Measurements from ENCODE around the gene RILPL1.
A peak's percentile ranks its signal among the peaks of the same experiment; 100 is the strongest.

Gene RILPL1

DNA sequence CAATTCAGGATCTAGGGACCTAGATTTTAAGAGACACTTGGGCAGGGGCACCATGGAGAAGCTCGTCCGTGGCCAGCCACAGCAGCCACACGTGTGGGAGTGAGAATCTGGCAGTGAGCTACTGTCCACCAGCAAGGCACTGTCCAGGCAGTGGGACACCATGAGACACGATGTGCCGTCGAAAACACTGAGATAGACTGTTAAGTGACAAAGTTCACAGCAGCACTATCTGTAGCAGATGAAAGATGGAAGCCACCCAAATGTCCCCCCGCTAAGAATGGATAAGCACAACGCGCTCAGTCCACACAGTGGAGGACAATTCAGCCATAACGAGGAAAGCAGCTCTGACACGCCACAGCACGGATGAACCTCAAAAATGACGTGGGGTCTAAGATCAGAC, 19.7 kb downstream of the RILPL1 start:
- no CpG with 5 or more reads among the region's 13 CpGs for WGBS (ENCODE audit: extremely low coverage, insufficient coverage, insufficient read length)

DNA sequence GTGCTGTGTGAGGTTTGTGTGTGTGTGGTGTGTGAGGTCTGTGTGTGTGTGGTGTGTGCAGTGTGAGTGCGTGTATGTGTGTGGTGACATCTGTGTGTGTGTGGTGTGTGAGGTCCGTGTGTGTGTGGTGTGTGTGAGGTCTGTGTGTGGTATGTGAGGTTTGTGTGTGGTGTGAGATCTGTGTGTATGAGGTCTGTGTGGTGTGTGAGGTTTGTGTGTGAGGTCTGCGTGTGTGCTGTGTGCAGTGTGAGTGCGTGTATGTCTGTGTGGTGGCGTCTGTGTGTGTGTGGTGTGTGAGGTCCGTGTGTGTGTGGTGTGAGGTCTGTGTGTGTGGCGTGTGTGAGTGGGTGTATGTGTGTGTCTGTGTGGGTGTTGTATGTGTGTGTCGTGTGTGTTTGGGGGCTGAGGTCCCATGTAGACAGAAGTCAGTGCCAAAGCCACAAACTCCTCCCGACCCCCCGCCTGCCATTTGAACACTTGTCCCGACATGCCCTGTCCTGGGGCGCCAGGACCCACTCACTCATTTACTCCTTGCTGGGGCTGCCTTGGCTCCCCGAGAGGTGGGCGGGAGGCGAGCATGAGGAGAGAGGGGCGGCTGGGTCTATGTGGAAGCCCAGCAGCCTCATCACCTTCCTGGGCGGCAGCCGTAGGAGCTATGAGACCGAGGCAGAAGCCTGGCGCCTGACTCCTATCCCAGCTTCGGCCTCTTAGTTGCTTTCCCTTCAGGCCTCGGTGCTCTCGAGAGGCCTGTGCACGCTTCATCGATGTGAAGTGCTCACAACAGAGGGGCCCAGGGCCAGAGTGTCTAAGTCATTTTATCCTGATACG, 20.5 kb downstream of the RILPL1 start:
- no peak overlapping the region for H3K27ac ChIP-seq (ENCODE audit: low read depth, low read length)
- H3K79me1 ChIP-seq (ENCODE audit: low read length): no peaks in the 10 kb centered on the region
- no peak overlapping the region for H2AFZ ChIP-seq (ENCODE audit: insufficient read depth, low read length, poor library complexity)
- H3K18ac ChIP-seq (ENCODE audit: low read length): peak overlapping the region; percentile 12
- no peak overlapping the region for H3K4ac ChIP-seq (ENCODE audit: low read depth, low read length)
- H3K36me3 ChIP-seq (ENCODE audit: control insufficient read depth in 1 of 2, insufficient read depth in 2 of 2, low read length in 2 of 2): peaks cover 42 to 45% of the 10 kb centered on the region in 2 experiments
- H3K4me3 ChIP-seq (ENCODE audit: low read depth, low read length): peak overlapping the region; percentile 59
- H2BK120ac ChIP-seq (ENCODE audit: insufficient read depth, low read length, poor library complexity): no peak overlapping the region
- no peak overlapping the region for H3K9ac ChIP-seq (ENCODE audit: low read length)
- peaks cover 15% of the 10 kb centered on the region for H3K9me3 ChIP-seq (ENCODE audit: insufficient read depth, low read depth, low read length)
- H2BK5ac ChIP-seq (ENCODE audit: low read depth, low read length, poor library complexity): no peak overlapping the region
- no peak overlapping the region for H3K14ac ChIP-seq (ENCODE audit: low read length)
- no peak overlapping the region for H2BK12ac ChIP-seq (ENCODE audit: low read length)
- H3K23ac ChIP-seq (ENCODE audit: low read length): peak overlapping the region; percentile 49
- H4K91ac ChIP-seq (ENCODE audit: low read depth, low read length): peak overlapping the region; percentile 47
- no peak overlapping the region for H4K12ac ChIP-seq (ENCODE audit: low read depth, low read length)
- no peak overlapping the region for H3K4me2 ChIP-seq (ENCODE audit: low read length)
- no peaks in the 10 kb centered on the region for H3K79me2 ChIP-seq (ENCODE audit: control insufficient read depth, insufficient read depth, low read length, poor library complexity)
- WGBS (ENCODE audit: extremely low coverage, insufficient coverage, insufficient read length): 100% methylated on average over 2 of the region's 26 CpGs
- peak overlapping the region; percentile 4 for H4K8ac ChIP-seq (ENCODE audit: low read depth, low read length)
- H3K4me1 ChIP-seq (ENCODE audit: control insufficient read depth in 1 of 2, insufficient read depth in 2 of 2, low read length in 2 of 2): peaks cover 3 to 4% of the 10 kb centered on the region in 2 experiments
- DNase-seq: no peak
- H2AK5ac ChIP-seq (ENCODE audit: low read length): no peak overlapping the region
- H3K27me3 ChIP-seq (ENCODE audit: insufficient read depth, low read length): no peaks in the 10 kb centered on the region

More for the DNA sequence above, 19.7 kb downstream of the RILPL1 start:
- H3K4me3 ChIP-seq (ENCODE audit: low read depth, low read length): no peak overlapping the region
- H3K9me3 ChIP-seq (ENCODE audit: insufficient read depth, low read depth, low read length): peaks cover 15% of the 10 kb centered on the region
- H2AFZ ChIP-seq (ENCODE audit: insufficient read depth, low read length, poor library complexity): no peak overlapping the region
- H3K4me1 ChIP-seq (ENCODE audit: control insufficient read depth in 1 of 2, insufficient read depth in 2 of 2, low read length in 2 of 2): peaks cover 5% of the 10 kb centered on the region in 2 experiments
- no peak overlapping the region for H4K91ac ChIP-seq (ENCODE audit: low read depth, low read length)
- no peak overlapping the region for H4K12ac ChIP-seq (ENCODE audit: low read depth, low read length)
- no peak overlapping the region for H3K27ac ChIP-seq (ENCODE audit: low read depth, low read length)
- peaks cover 2% of the 10 kb centered on the region for H3K79me1 ChIP-seq (ENCODE audit: low read length)
- no peaks in the 10 kb centered on the region for H3K79me2 ChIP-seq (ENCODE audit: control insufficient read depth, insufficient read depth, low read length, poor library complexity)
- H2BK120ac ChIP-seq (ENCODE audit: insufficient read depth, low read length, poor library complexity): no peak overlapping the region
- no peak overlapping the region for H2BK5ac ChIP-seq (ENCODE audit: low read depth, low read length, poor library complexity)
- no peak overlapping the region for H3K4ac ChIP-seq (ENCODE audit: low read depth, low read length)
- no peak for DNase-seq
- H3K36me3 ChIP-seq (ENCODE audit: control insufficient read depth in 1 of 2, insufficient read depth in 2 of 2, low read length in 2 of 2): peaks cover 44 to 48% of the 10 kb centered on the region in 2 experiments
- no peak overlapping the region for H3K23ac ChIP-seq (ENCODE audit: low read length)
- no peak overlapping the region for H2AK5ac ChIP-seq (ENCODE audit: low read length)
- H4K8ac ChIP-seq (ENCODE audit: low read depth, low read length): no peak overlapping the region
- H2BK12ac ChIP-seq (ENCODE audit: low read length): peak overlapping the region; percentile 23
- H3K18ac ChIP-seq (ENCODE audit: low read length): no peak overlapping the region
- no peak overlapping the region for H3K4me2 ChIP-seq (ENCODE audit: low read length)
- H3K27me3 ChIP-seq (ENCODE audit: insufficient read depth, low read length): no peaks in the 10 kb centered on the region
- H3K14ac ChIP-seq (ENCODE audit: low read length): no peak overlapping the region
- no peak overlapping the region for H3K9ac ChIP-seq (ENCODE audit: low read length)

DNA sequence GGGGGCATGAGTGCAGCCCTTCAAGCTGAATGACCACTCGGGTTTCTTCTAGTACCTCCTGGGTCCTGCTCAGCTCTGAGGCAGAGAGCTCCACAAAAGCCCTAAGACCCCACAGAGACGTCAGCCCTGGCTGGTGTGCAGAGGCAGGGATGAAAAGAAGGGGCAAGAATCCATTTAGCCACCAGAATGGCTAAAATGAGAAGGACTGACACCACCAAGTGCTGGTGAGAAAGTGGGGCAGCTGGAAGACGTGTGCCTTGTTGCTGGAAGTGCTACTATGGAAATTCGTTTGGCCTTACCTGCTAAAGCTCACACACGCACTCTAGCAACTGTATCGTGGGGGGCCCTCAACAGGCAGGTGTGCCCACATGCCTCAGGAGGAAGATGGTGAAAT, 26.7 kb downstream of the RILPL1 start:
- Histone ChIP-seq H3K27me3 (ENCODE audit: insufficient read depth, low read length) (no peaks in the 10 kb centered on the region), H4K8ac (ENCODE audit: low read depth, low read length) (no peak overlapping the region), H3K14ac (ENCODE audit: low read length) (peak overlapping the region; percentile 17), H3K4me2 (ENCODE audit: low read length) (no peak overlapping the region), H3K79me2 (ENCODE audit: control insufficient read depth, insufficient read depth, low read length, poor library complexity) (no peaks in the 10 kb centered on the region), H2BK5ac (ENCODE audit: low read depth, low read length, poor library complexity) (no peak overlapping the region), H3K23ac (ENCODE audit: low read length) (no peak overlapping the region), H3K4me3 (ENCODE audit: low read depth, low read length) (no peak overlapping the region), H3K9ac (ENCODE audit: low read length) (no peak overlapping the region), H2AK5ac (ENCODE audit: low read length) (no peak overlapping the region), H4K12ac (ENCODE audit: low read depth, low read length) (no peak overlapping the region), H3K36me3 (ENCODE audit: control insufficient read depth in 1 of 2, insufficient read depth in 2 of 2, low read length in 2 of 2) (peaks cover 19 to 22% of the 10 kb centered on the region in 2 experiments), H4K91ac (ENCODE audit: low read depth, low read length) (no peak overlapping the region), H3K4ac (ENCODE audit: low read depth, low read length) (no peak overlapping the region), H3K18ac (ENCODE audit: low read length) (no peak overlapping the region), H3K79me1 (ENCODE audit: low read length) (no peaks in the 10 kb centered on the region), H2BK120ac (ENCODE audit: insufficient read depth, low read length, poor library complexity) (no peak overlapping the region), H3K27ac (ENCODE audit: low read depth, low read length) (no peak overlapping the region), H2BK12ac (ENCODE audit: low read length) (no peak overlapping the region), H2AFZ (ENCODE audit: insufficient read depth, low read length, poor library complexity) (no peak overlapping the region), H3K9me3 (ENCODE audit: insufficient read depth, low read depth, low read length) (peaks cover 9% of the 10 kb centered on the region), H3K4me1 (ENCODE audit: control insufficient read depth in 1 of 2, insufficient read depth in 2 of 2, low read length in 2 of 2) (no peaks in the 10 kb centered on the region)
- no CpG with 5 or more reads among the region's 6 CpGs for whole genome bisulfite sequencing (ENCODE audit: extremely low coverage, insufficient coverage, insufficient read length)
- no peak for DNase-seq

GRCh38 chr12:123506059-123506842, 27.3 kb downstream of the RILPL1 start:
- Histone ChIP-seq H3K14ac (ENCODE audit: low read length) (peak overlapping the region; percentile 17), H2AK5ac (ENCODE audit: low read length) (no peak overlapping the region), H3K18ac (ENCODE audit: low read length) (no peak overlapping the region), H2BK12ac (ENCODE audit: low read length) (no peak overlapping the region), H3K27me3 (ENCODE audit: insufficient read depth, low read length) (no peaks in the 10 kb centered on the region), H4K12ac (ENCODE audit: low read depth, low read length) (no peak overlapping the region), H3K27ac (ENCODE audit: low read depth, low read length) (no peak overlapping the region), H3K9ac (ENCODE audit: low read length) (no peak overlapping the region), H3K23ac (ENCODE audit: low read length) (no peak overlapping the region), H3K4ac (ENCODE audit: low read depth, low read length) (no peak overlapping the region), H4K91ac (ENCODE audit: low read depth, low read length) (no peak overlapping the region), H3K4me3 (ENCODE audit: low read depth, low read length) (no peak overlapping the region), H3K36me3 (ENCODE audit: control insufficient read depth in 1 of 2, insufficient read depth in 2 of 2, low read length in 2 of 2) (peaks cover 13 to 16% of the 10 kb centered on the region in 2 experiments), H4K8ac (ENCODE audit: low read depth, low read length) (no peak overlapping the region), H2BK5ac (ENCODE audit: low read depth, low read length, poor library complexity) (no peak overlapping the region), H3K9me3 (ENCODE audit: insufficient read depth, low read depth, low read length) (peaks cover 6% of the 10 kb centered on the region), H2AFZ (ENCODE audit: insufficient read depth, low read length, poor library complexity) (no peak overlapping the region), H3K79me2 (ENCODE audit: control insufficient read depth, insufficient read depth, low read length, poor library complexity) (no peaks in the 10 kb centered on the region), H3K79me1 (ENCODE audit: low read length) (no peaks in the 10 kb centered on the region), H3K4me2 (ENCODE audit: low read length) (no peak overlapping the region), H3K4me1 (ENCODE audit: control insufficient read depth in 1 of 2, insufficient read depth in 2 of 2, low read length in 2 of 2) (no peaks in the 10 kb centered on the region), H2BK120ac (ENCODE audit: insufficient read depth, low read length, poor library complexity) (no peak overlapping the region)
- DNase-seq: peak; percentile 96 to 97
- WGBS (ENCODE audit: extremely low coverage, insufficient coverage, insufficient read length): no CpG with 5 or more reads among the region's 17 CpGs

Measured in trophoblast cell (in vitro differentiated cells and primary cell).